ENCODE data around the gene ADAMTS8.

DNA sequence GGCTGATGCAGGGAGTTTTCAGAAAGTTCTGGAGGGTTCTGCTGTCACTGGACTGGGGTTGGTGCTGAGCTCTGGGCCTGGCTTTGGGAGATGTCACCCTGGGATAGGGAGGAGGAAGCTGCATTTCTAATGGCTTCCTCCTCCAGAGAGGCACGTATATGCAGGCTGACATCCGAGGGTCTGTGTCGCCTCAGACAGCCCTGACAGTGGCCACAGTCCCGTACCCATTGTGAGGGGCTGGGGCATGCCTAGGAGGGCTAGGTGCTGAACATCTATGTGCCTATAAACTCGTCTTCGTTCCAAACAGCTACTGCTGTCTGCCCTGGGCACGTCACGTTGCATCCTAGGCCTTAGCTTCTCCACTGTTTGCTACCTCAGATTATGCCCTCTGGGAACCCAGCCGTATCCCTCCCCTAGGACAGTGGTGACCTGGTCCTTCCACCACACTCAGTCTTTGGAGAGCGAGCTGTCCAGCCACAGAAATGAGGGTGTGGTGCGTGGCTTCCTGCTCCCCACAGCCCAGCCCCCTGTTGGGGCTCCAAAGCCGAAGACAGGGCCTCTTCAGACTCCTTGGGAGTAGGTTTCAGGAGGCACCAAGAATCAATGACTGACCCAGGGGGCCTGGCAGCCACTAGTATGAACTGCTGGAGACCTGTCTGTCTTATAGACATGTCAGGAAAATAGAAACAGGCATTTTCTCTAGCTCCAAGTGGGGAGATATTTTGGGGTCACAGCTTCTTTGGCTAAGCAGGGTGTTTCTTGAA, 46.4 kb upstream of the ADAMTS8 start:
- TF ChIP-seq EZH2 (IDR thresholded peaks at IDR 0.05; ENCODE audit: low read length): no peak
- no peak for TF ChIP-seq CTCF (optimal IDR thresholded peaks at IDR 0.05 in 1 of 3, IDR thresholded peaks at IDR 0.05 in 1 of 3, conservative IDR thresholded peaks at IDR 0.05 in 1 of 3; ENCODE audit: extremely low read depth in 1 of 3, insufficient read depth in 2 of 3, low read length in 3 of 3)
